ENCODE data around the gene MAST3.
A peak's percentile ranks its signal among the peaks of the same experiment; 100 is the strongest.

MAST3 gene

GRCh38 chr19:18156268-18156667 lies 58.7 kb downstream of the MAST3 start (continued):
- TF ChIP-seq ZNF624 (tag by site-specific recombination; IDR thresholded peaks at IDR 0.05) = no peak
- no peak for TF ChIP-seq WT1 (tag by site-specific recombination; IDR thresholded peaks at IDR 0.05)
- TF ChIP-seq ZNF76 (tag by site-specific recombination; IDR thresholded peaks at IDR 0.05; ENCODE audit: borderline replicate concordance, low read depth) = no peak
- TF ChIP-seq ZNF629 (tag by site-specific recombination; IDR thresholded peaks at IDR 0.05) = no peak
- TF ChIP-seq ZIC2 (tag by site-specific recombination; IDR thresholded peaks at IDR 0.05) = no peak
- TF ChIP-seq, protein P1, sequence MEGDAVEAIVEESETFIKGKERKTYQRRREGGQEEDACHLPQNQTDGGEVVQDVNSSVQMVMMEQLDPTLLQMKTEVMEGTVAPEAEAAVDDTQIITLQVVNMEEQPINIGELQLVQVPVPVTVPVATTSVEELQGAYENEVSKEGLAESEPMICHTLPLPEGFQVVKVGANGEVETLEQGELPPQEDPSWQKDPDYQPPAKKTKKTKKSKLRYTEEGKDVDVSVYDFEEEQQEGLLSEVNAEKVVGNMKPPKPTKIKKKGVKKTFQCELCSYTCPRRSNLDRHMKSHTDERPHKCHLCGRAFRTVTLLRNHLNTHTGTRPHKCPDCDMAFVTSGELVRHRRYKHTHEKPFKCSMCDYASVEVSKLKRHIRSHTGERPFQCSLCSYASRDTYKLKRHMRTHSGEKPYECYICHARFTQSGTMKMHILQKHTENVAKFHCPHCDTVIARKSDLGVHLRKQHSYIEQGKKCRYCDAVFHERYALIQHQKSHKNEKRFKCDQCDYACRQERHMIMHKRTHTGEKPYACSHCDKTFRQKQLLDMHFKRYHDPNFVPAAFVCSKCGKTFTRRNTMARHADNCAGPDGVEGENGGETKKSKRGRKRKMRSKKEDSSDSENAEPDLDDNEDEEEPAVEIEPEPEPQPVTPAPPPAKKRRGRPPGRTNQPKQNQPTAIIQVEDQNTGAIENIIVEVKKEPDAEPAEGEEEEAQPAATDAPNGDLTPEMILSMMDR (tag by site-specific recombination; IDR thresholded peaks at IDR 0.05) = 0 out of 2 replicates have a peak, but pooled peaks have one; percentile 30
- no peak for TF ChIP-seq ZNF280D (tag by site-specific recombination; IDR thresholded peaks at IDR 0.05)
- TF ChIP-seq REST (tag by site-specific recombination; IDR thresholded peaks at IDR 0.05) = no peak
- peak; percentile 88 for TF ChIP-seq ZFHX2 (tag by site-specific recombination; conservative IDR thresholded peaks at IDR 0.05)
- 0 out of 2 replicates have a peak, but pooled peaks have one; percentile 29 for TF ChIP-seq BCL11A (tag by site-specific recombination; IDR thresholded peaks at IDR 0.05; ENCODE audit: low read depth)

DNA sequence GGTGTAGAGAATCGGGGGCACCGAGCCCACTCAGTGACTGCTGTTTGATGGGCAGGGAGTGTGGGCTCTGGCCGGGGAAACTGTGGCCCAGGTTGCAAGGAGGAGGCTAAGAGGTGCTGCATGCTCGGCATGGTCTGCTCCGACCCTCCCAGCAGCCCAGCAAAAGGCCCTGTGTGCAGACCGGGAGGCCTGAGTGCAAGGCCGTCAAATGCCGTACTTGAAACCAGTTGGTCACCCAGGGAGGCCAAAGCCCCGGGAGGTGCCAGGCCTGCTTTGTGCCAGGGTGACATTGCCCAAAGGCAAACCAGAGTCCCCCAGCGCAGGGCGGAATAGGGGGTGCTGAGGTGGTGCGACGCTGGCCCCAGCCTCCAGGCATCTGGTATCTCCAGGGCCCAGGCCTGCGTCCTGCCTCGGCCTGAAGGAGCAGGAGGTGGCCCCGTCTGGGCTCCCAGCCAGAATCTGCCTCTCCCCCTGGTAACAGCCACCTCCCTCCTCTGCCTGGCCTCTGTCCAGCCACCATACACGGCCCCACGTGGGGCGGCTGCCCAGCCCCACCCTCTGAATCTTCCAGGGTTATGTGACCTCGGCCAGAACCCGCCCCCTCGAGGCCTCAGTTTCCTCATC lies 59.4 kb downstream of the MAST3 start:
- Histone ChIP-seq H3K27ac (ENCODE audit: extremely low read depth, low read depth, low read length) (peak overlapping the region; percentile 85), H3K36me3 (ENCODE audit: control insufficient read depth in 2 of 2, insufficient read depth in 1 of 2, low read length in 2 of 2) (peaks cover 0 to 30% of the 10 kb centered on the region in 2 experiments; a peak in 2 of 3 replicates), H3K9me3 (ENCODE audit: control insufficient read depth, insufficient read depth, low read depth, low read length) (no peaks in the 10 kb centered on the region), H3K4me1 (ENCODE audit: control insufficient read depth, insufficient read depth, low read length) (peaks cover 12% of the 10 kb centered on the region), H3K4me3 (ENCODE audit: low read depth, low read length) (no peak overlapping the region)
- POLR2A ChIA-PET = interaction anchor here (0.6 to 1.0 kb wide), 3 partner anchors 58 to 125 kb away, joined by 3 to 5 read pairs (median 4); partner anchors contain the start of gene JUND
- CTCF ChIA-PET = interaction anchor here (2.5 kb wide), 1 partner anchor 11 kb away, joined by 8 read pairs; no protein-coding TSS in a partner anchor
- TF ChIP-seq SCRT2 (tag by site-specific recombination; IDR thresholded peaks at IDR 0.05) (no peak), ZFP41 (tag by site-specific recombination; IDR thresholded peaks at IDR 0.05; ENCODE audit: borderline replicate concordance) (no peak), ZNF398 (tag by site-specific recombination; IDR thresholded peaks at IDR 0.05) (peak; percentile 87), ZNF548 (tag by site-specific recombination; IDR thresholded peaks at IDR 0.05) (no peak), ZEB2 (tag by site-specific recombination; IDR thresholded peaks at IDR 0.05) (no peak), ZFP3 (tag by site-specific recombination; IDR thresholded peaks at IDR 0.05; ENCODE audit: low read depth) (no peak), ZNF843 (tag by site-specific recombination; IDR thresholded peaks at IDR 0.05) (no peak), ZNF701 (tag by site-specific recombination; IDR thresholded peaks at IDR 0.05) (no peak)
- TF ChIP-seq, protein P2, sequence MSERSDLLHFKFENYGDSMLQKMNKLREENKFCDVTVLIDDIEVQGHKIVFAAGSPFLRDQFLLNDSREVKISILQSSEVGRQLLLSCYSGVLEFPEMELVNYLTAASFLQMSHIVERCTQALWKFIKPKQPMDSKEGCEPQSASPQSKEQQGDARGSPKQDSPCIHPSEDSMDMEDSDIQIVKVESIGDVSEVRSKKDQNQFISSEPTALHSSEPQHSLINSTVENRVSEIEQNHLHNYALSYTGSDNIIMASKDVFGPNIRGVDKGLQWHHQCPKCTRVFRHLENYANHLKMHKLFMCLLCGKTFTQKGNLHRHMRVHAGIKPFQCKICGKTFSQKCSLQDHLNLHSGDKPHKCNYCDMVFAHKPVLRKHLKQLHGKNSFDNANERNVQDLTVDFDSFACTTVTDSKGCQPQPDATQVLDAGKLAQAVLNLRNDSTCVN (tag by site-specific recombination; optimal IDR thresholded peaks at IDR 0.05) = peak; percentile 26
- TF ChIP-seq, protein P3, sequence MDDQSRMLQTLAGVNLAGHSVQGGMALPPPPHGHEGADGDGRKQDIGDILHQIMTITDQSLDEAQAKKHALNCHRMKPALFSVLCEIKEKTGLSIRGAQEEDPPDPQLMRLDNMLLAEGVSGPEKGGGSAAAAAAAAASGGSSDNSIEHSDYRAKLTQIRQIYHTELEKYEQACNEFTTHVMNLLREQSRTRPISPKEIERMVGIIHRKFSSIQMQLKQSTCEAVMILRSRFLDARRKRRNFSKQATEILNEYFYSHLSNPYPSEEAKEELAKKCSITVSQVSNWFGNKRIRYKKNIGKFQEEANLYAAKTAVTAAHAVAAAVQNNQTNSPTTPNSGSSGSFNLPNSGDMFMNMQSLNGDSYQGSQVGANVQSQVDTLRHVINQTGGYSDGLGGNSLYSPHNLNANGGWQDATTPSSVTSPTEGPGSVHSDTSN (CRISPR knock-in tag; IDR thresholded peaks at IDR 0.05) = no peak

All from HEK293 (cell line).